DMS53 (cell line): ENCODE data around the gene SIGLEC5.
A peak's percentile ranks its signal among the peaks of the same experiment; 100 is the strongest.
"Not testable (repeated sequence)": the region's sequence is repeated elsewhere in the genome, so short reads cannot be mapped to it uniquely, and the experiment has no call there.

Source experiments
- DNase-seq: peaks from one replicate; lab custom pipeline; 2025; lab: John Stamatoyannopoulos, UW

SIGLEC5 gene

GRCh38 chr19:51630315-51630714 is at the start of gene SIGLEC5:
Gene SIGLEC5 (minus strand): TSS chr19:51630401. CDS start chr19:51630335, 66 bp downstream.
- DNase-seq = not testable (repeated sequence)

- DNase-seq = no peak
These were observed 46.4 kb upstream of the SIGLEC5 start for GRCh38 chr19:51676566-51677083.

DNA sequence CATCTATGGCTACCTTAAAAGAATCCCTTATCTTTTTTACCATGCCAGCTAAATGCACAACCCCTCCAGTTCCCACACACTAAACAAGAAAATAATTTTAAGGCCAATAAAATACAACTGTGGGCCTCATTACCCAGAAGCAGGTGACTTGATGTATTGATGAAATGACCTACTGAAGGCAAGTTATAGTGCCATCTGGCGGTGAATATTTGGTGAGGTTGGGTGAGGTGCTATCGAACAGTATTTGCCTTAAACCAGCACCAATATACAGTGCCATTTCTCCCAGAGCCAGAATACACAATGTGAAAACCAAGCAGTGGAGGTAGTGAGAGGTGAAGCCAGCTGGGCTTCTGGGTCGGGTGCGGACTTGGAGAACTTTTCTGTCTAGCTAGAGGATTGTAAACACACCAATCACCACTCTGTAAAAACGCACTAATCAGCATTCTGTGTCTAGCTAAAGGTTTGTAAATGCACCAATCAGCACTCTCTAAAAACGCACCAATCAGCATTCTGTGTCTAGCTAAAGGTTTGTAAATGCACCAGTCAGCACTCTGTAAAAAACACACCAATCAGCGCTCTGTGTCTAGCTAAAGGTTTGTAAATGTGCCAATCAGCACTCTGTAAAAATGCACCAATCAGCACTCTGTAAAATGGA is 45.8 kb upstream of the SIGLEC5 start:
- peak; percentile 30 for DNase-seq

DNA sequence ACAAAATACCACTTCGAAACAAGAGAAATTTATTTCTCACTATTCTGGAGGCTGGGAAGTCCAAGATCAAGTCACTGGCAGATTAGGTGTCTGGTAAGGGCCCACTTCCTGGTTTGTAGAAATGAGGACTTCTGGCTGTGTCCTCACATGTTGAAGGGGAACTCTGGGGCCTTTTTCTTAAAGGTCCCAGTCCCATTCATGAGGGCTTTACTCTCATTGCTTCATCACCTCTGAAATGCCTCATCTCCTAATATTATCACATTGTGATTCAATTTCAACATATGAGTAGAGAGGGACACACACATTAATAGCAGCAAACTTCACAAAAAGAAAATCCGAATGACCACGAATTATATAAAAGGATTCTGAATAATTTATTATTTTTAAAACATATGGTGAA is 38.0 kb upstream of the SIGLEC5 start:
- DNase-seq = no peak

DNA sequence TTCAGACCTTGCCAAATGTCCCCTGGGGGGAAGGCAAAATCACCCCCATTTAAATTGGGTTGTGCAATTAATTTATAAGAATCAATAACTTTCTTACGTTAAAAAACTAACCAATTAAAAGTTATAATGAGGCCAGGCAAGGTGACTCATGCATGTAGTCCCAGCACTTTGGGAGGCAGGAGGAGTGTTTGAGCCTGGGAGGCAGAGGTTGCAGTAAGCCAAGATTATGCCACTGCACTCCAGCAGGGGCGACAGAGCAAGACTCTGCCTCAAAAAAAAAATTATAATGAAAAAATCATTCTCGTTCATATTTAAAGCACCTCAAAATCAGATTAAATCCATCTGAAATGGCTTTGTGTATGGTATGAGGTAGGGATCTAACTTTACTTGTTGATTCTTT is 34.8 kb upstream of the SIGLEC5 start:
- no peak for DNase-seq

GRCh38 chr19:51664131-51664530 is 33.9 kb upstream of the SIGLEC5 start:
- no peak for DNase-seq

- DNase-seq = no peak
These were observed 33.4 kb upstream of the SIGLEC5 start for GRCh38 chr19:51663650-51664049.

GRCh38 chr19:51660975-51661600 is 30.9 kb upstream of the SIGLEC5 start:
- DNase-seq = peak; percentile 64

GRCh38 chr19:51654783-51655182 is 24.6 kb upstream of the SIGLEC5 start:
- no peak for DNase-seq

GRCh38 chr19:51653162-51653561 is 23.0 kb upstream of the SIGLEC5 start:
- DNase-seq = no peak

DNA sequence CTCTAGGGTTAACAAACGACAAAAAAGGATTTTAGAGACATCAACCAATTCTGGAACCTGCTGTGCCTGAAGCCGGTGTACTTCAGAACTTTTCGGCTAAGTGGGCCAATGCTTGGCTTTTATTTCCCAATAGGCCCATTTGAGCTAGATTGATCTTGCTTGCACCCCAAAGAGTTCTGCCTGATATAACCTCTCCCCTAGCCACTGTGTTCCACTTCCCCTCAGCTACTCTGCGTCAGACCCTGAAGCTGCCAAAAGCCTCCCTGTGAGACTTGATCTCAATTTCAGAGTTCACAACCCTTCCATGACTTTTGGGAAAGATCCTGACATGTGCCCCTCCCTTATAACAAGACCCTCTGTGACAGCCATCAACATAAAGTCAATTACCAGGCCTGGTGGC is 22.1 kb upstream of the SIGLEC5 start:
- DNase-seq = no peak

DNA sequence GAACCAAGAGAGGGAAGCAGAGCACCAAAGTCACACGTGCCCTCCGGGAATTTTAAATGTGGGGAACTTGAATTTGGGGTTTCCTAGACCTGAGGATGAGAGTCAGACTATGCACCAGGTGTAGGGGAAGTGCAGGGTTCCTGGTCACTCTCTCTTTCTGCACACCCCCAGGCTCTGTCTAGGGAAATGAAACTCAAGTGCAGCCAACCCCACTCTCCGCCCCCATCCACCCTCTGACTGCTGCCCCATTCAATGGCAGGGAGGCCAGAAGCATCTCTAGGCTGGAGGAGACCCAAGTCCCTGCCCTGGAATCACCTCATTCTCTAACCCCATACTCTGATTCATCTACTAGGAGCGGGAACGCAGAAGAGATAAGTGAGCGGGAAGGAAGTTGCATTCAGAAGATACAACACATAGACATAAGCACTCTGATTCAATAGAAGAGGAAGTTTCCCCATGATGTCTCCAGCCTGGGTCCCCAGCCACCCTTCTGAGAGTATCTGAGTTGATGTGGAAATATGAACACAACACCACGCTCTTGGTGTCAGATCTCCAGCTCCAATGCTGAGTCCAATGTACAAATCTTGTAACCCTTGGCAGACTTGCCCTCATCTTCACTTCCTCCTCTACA is 21.1 kb upstream of the SIGLEC5 start:
- no peak for DNase-seq

DNA sequence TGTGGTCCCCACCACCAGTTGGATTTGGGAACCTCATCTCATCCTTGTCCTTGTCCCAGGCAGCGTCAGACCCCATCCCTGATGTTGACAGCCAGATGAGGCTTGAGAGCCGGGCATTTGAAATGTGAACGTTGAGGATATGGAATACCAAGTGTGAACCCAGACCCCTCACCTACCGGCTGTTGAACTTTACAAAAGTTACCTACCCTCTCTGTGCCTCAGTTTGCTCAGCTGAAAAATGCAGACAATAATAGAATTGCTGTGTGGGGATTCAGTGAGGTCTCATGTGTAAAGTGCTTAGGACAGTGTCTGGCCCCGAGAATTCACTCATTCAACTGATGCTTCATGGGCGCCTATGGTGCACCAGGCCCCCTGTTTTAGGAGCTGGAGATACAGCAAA is 17.1 kb upstream of the SIGLEC5 start:
- DNase-seq = no peak

DNA sequence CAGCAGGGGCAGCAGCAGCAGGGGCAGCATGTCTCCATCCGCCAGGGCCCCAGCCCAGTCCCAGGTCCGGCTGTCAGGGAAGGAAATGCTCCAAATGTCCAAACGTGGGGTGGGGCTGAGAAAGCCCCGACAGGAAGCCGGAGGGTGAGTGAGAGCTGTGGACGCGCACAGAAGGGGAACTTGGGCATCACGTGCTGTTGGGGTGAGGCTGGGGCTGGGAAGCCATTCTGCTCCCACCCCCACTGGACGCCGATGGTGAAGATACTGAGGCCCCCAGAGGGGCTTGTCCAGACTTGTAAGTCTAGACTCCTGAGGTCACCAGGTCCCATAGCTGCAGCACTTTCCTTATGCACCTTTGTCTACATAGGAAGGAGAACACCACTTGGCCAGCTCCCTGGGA is 16.5 kb upstream of the SIGLEC5 start, which contains the start of gene SIGLEC14:
TSS of gene SIGLEC14 (minus strand) at position 96 of the 400 bp plus-strand sequence. CDS start at position 30, 66 bp downstream.
- DNase-seq = not testable (repeated sequence)

DNA sequence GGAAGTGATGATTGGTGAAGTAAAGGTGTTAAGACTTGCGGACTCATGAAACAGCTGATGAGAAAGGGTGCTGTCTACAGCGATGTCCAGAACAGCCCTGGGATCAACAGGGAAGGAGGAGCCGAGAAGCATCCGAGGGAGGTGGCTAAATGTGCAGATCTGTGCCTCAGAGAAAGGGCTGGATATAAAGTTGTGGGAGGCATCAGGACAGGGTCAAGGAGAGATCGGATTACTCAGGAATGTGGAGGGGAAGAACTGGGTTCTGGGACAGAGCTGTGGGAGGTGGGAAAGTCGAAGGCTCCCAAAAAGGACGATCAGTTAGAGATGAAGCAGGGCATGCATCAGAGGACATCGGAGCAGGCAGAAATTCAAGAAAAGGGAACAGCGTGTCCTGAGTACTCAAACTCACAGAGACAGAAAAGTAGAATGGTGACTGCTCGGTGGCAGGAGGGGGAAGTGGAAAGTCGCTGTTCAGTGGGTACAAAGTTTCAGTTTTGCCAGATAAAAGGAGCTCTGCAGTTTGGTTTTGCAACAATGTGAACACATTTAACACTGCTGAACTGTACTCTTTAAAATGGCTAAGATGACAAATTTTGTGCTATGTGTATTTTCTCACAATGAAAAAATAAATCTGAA is 14.6 kb upstream of the SIGLEC5 start:
- no peak for DNase-seq

- DNase-seq = no peak
These were observed 11.4 kb upstream of the SIGLEC5 start for GRCh38 chr19:51641648-51642047.

DNA sequence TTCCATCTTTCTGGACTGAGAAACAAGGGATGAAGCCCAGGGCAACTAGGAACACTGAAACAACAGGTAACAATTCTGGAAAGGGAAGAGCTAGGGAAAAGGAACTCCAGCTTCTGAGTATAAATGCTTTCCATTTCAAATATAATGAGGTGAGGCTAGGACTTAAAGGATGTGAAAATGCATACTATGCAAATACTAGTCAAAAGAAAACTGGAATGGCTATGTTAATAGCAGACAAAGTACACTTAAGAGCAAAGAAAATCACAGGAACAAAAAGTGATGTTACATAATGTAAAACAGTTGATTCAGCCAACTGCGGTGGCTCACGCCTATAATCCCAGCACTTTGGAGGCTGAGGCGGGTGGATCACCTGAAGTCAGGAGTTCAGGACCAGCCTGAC is 10.2 kb upstream of the SIGLEC5 start:
- DNase-seq = no peak

GRCh38 chr19:51639916-51640315 is 9.7 kb upstream of the SIGLEC5 start:
- DNase-seq = no peak

DNA sequence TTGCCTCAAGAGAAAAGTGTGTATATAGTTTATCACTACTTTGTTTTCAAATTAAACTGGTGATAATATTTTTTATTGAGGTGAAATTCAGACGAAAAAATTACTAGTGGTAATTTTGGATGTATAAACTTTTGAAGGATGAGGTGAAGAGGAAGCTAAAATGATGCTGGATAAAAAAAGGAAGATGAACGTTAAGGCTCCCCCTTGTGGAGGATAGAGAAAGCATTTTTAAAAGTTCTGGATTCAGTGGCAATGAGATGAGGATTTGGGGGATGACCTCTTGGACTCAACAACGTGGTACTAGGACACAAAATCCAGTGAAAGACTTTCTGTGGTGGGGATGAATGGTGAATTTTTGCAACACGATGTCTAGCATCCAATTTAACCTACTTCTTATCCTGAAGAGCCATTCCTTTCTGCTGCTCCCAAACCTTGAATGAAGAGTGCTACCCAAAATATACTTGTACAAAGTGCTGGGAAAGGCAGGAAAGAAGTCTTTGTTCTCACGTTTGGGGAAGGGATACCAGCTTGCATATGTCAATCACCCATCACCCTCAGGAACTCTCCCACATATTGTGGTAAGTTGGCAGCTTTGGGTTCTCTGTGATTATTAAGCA is 7.3 kb upstream of the SIGLEC5 start:
- DNase-seq = peak; percentile 29

DNA sequence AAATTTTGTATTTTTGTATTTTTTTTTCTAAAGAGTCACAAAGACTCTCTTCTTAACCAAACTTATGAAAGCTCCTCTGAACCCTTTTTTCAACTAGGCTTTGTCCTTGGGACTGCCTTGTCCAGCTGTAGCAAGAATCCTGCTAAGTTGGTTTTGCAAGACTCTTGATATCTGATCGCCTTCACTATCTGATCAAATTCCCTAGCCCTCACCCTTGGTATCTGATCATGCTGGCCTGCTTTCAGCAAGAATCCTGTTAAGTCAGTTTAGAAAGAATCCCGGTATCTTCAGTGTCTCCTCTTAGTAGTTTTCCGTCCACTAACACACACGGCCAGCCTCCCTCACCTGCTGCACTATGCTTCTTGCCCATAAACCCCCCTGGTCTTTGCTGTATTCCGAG is 1.9 kb upstream of the SIGLEC5 start:
- no peak for DNase-seq

DNA sequence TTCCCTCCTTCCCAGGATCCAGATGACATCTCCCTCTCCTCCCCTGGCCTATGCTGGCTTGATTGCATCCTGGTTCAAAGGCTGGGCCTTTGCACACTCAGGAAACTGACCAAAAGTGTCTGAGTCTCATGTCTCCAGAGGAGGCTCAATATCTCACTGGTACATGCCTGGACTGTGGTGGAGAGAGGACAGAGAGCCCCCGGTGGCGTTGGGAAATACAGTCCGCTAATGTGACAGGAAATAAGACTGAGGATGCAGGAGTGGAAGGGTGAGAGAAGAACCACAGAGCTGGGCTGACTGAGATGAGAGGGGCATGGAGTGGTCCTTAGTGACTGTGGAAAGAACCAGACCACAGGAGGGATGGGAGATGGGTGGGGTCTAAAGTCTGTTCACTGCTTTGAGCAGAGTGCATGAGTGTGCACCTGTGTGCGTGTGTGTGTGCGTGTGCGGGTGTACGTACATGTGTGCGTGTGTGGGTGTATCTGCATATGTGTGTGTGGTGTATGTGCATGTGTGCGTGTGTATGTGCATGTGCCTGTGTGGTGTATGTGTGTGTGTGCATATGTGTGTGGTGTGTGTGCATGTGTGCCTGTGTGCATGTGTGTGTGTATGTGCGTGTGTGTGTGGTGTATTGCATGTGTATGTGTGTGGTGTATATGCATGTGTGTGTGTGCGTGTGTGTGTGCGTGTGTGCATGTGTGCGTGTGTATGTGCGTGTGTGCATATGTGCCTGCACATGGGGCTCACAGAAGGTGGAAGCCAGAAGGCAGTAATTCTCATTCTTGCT is 1.9 kb downstream of the SIGLEC5 start:
- DNase-seq = no peak
